ENCODE results near the gene IL4R. TPM values are rescaled to one million over a fixed set of nuclear protein-coding genes. Genes with fewer than 3 reads are reported as not detected.

Gene IL4R
- total RNA-seq, 4 donors from 2014 or later: 32.2 to 104 (median 71.9) TPM

GRCh38 chr16:27410761-27411160 is 97.0 kb downstream of the IL4R start:
- TF ChIP-seq, protein P1, sequence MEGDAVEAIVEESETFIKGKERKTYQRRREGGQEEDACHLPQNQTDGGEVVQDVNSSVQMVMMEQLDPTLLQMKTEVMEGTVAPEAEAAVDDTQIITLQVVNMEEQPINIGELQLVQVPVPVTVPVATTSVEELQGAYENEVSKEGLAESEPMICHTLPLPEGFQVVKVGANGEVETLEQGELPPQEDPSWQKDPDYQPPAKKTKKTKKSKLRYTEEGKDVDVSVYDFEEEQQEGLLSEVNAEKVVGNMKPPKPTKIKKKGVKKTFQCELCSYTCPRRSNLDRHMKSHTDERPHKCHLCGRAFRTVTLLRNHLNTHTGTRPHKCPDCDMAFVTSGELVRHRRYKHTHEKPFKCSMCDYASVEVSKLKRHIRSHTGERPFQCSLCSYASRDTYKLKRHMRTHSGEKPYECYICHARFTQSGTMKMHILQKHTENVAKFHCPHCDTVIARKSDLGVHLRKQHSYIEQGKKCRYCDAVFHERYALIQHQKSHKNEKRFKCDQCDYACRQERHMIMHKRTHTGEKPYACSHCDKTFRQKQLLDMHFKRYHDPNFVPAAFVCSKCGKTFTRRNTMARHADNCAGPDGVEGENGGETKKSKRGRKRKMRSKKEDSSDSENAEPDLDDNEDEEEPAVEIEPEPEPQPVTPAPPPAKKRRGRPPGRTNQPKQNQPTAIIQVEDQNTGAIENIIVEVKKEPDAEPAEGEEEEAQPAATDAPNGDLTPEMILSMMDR (IDR thresholded peaks at IDR 0.05): no peak
- no peak for TF ChIP-seq POLR2A (IDR thresholded peaks at IDR 0.05)
- Histone ChIP-seq H3K4me1 (peaks cover 0 to 4% (median under 1%) of the 10 kb centered on the region in 4 donors), H3K9me3 (no peaks in the 10 kb centered on the region), H3K27me3 (no peaks in the 10 kb centered on the region), H3K4me3 (no peak overlapping the region), H3K36me3 (no peaks in the 10 kb centered on the region), H3K27ac (no peak overlapping the region)
- DNase-seq: no peak

GRCh38 chr16:27413956-27414355 is 100.2 kb downstream of the IL4R start:
- Histone ChIP-seq H3K27ac (no peak overlapping the region), H3K9me3 (no peaks in the 10 kb centered on the region), H3K27me3 (no peaks in the 10 kb centered on the region), H3K4me3 (no peak overlapping the region), H3K36me3 (no peaks in the 10 kb centered on the region), H3K4me1 (no peaks in the 10 kb centered on the region)
- TF ChIP-seq, protein P1 (IDR thresholded peaks at IDR 0.05): no peak
- no peak for TF ChIP-seq POLR2A (IDR thresholded peaks at IDR 0.05)
- DNase-seq: no peak

Other genes starting within 250 kb of the IL4R start
- gene C16orf82, start 247.0 kb upstream of the IL4R start, total RNA-seq: not detected
- 100 to 1,000 TPM in 1 of 4 donors, 10 to 100 TPM in 3; 22.3 to 130 (median 40.9) TPM for gene KDM8, start 110.4 kb upstream of the IL4R start, total RNA-seq
- 10 to 100 TPM; 20.9 to 41.3 (median 30.6) TPM for gene NSMCE1, start 45.2 kb upstream of the IL4R start, total RNA-seq
- 1 to 10 TPM in 2 of 4 donors, under 1 TPM in 1, not detected in 1; 0.18 to 4.1 (median 1.3) TPM for gene IL21R, start 88.2 kb downstream of the IL4R start, total RNA-seq
- 10 to 100 TPM; 49.6 to 80.1 (median 73.0) TPM for gene GTF3C1, start 235.9 kb downstream of the IL4R start, total RNA-seq
- 10 to 100 TPM; 27.5 to 59.5 (median 37.5) TPM for gene KATNIP, start 236.2 kb downstream of the IL4R start, total RNA-seq

All from Peyer's patch (tissue), 4 donors.